SH-SY5Y (cell line): ENCODE measurements around the gene RFX6.

Source experiments
- GATA2 ChIP-seq: IDR thresholded peaks from 2 replicates; pipeline ENCODE4 v1.6.1; 2011; ENCODE audit warnings: mild to moderate bottlenecking, low read depth, low read length
- GATA3 ChIP-seq: IDR thresholded peaks from 2 replicates; pipeline ENCODE4 v1.6.1; 2011; ENCODE audit warnings: low read depth, mild to moderate bottlenecking, low read length, moderate library complexity

Gene RFX6

DNA sequence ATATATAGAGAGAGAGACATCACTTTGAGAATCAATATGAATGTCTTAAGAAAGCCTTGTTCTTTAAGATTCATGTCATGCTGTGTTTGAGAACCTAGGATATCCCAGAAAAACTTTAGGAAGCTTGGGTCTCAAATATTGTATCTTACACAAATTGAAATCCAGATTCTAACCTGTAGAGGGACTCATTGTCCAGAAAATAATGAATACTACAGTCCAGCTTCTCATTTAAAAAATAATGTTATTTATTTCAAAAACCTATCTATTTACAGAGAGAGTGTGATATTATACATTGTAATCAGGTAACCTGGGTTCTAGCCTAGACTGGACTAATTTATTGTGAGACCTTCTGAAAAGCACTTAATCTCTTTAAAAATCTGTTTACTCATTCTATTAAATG, 4.2 kb downstream of the RFX6 start:
- TF ChIP-seq GATA2, result no peak

- no peak for TF ChIP-seq GATA3
These were observed 6.0 kb downstream of the RFX6 start for GRCh38 chr6:116883005-116883404.

- no peak for TF ChIP-seq GATA3
- TF ChIP-seq GATA2, result no peak
These were observed 7.5 kb downstream of the RFX6 start for GRCh38 chr6:116884530-116884929.

GRCh38 chr6:116887168-116887567, 10.1 kb downstream of the RFX6 start:
- no peak for TF ChIP-seq GATA2
- TF ChIP-seq GATA3, result no peak

DNA sequence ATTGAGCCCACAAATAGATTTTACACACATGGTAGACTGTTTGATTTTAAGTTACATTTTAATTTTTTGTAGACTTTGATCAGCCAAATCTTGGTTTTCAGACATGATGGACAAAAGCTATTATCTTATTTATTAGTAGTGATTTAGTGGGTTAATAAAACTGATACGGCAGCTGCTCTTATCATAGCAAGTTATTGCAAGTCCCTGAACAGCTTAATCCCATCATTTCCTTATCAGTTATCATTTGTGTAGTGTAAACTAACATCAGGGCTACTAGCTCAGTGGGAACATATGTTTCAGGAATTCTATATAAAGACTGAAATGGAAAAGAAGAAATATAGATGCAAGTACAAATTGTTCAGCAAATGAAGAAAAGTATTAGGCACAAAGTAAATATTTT, 10.9 kb downstream of the RFX6 start:
- TF ChIP-seq GATA3, result no peak
- no peak for TF ChIP-seq GATA2

DNA sequence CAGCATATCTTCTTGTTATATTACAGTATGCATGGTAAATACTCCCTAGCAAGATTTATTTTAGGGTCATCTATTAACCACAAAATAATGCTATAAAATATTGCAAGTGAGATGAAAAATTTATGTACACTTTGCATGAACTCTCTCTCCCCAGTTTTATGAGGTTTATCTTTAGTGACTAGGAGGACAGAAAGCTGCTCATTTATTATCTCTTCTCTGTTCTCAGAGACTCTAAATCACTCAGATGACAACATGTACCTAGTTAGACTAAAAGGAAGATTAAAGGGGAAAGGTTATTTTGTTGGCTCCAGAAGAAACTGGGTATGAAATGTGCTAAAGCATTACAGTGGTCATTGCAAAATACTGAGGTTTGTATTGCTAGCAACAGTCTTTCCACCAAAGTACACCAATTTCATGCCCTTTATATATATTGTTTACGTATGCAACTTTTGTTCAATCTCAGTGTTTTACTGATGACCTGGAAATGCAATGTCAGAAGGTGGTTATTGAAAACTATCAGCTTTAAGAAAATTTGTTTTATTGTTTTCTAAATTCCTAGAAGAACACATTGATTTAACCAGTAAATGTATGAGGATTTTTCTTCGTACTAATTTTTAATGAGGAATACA, 11.8 kb downstream of the RFX6 start:
- no peak for TF ChIP-seq GATA2
- no peak for TF ChIP-seq GATA3

- TF ChIP-seq GATA3 (no peak), GATA2 (no peak)
These were observed 17.6 kb downstream of the RFX6 start for GRCh38 chr6:116894669-116895068.

DNA sequence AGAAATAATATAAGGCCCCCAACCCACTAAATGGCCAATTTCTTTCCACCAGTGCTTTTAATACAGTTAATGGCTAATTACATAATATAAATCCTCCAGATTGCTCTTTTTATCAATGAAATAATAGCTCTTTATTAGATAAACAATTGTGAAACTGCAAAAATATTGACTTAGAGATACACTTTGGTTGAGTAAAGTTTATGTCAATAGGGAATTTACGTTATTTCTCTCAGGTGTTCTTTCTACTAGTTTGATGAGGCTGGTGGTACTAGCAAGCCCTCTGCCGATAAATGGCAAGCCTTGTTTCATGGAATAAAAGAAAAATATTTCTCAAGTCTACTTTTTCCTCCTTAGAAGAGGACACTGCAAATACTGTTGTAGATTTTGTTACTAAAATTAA, 18.9 kb downstream of the RFX6 start:
- TF ChIP-seq GATA3 (no peak), GATA2 (no peak)

DNA sequence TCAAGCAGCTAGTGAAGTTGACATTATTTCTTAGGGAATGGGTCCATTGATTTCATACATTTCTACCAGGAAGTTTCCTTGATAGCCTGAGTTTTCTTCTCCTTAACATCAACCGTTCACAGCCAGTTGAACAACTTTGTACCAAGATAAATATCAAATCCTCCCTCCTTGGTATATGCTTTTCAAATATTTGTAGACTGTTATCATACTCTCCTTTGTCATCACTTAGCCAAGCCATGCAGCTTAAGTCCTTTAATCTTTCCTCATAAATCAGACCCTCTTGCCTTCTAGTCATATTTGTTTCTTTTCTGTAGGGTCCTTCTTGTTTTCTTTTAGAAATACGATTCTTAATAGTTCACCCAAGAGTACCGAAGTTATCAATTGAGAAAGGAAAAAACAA, 25.6 kb downstream of the RFX6 start:
- no peak for TF ChIP-seq GATA3
- no peak for TF ChIP-seq GATA2

DNA sequence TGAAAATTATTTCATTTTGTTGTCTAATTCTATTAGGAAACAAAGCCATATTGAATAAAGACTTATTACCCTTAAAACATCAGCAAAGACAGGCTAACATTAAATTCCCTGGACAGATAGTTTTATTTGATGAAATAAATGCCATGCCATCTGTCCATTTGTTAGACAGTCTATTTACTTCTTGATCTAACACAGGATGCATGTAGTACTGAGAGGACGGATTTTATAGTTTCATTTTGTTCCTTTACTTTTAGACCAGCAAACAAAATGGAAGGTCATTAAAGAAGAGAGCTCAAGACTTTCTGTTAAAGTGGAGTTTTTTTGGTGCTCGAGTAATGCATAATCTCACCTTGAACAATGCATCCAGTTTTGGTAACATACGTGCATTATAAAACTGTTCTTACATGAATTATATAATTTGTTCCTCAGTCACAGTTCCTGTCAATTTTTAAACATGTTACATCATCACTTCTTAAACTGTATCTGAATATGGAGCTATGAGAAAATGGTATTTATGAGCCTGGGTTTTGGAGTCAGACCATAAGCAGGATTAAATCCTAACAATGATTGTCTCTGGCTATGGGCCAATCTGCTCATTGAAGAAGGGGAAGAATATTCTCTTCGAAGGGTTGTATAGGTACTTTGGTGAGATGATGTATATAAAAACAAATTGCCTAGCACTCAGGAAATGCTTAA, 46.0 kb downstream of the RFX6 start:
- TF ChIP-seq GATA2 (no peak), GATA3 (no peak)

- TF ChIP-seq GATA2, result no peak
- no peak for TF ChIP-seq GATA3
These were observed 47.2 kb downstream of the RFX6 start for GRCh38 chr6:116924245-116924644.

DNA sequence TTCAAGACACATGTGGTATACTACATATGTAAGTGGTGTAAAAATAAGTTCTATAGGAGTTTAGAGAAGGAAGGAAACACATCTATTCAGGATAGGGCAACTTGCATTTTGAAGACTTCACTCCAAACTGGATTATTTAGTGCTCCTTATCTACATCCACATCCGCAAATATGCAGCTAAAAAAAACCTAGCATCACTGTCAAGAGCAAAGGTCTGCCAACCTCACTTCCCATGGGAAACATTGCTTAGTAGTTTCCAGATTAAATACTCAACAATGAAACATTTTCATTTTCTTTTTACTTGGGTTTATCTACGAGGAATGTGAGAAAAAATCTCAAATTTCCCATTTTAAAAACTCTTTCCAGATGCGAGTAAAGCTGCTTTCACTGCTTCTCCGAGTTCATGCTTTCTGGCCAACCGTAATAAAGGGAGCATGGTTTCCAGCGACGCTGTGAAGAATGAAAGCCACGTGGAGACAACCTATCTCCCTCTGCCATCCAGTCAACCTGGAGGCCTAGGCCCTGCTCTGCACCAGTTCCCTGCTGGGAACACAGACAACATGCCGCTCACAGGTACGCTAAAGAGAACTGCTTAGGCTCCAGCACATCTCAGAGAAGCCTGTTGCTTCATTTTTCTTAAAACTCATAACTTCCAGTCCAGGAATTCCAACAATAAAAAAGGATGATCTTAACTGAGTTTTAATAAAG, 48.2 kb downstream of the RFX6 start:
- TF ChIP-seq GATA2, result no peak
- TF ChIP-seq GATA3, result no peak

DNA sequence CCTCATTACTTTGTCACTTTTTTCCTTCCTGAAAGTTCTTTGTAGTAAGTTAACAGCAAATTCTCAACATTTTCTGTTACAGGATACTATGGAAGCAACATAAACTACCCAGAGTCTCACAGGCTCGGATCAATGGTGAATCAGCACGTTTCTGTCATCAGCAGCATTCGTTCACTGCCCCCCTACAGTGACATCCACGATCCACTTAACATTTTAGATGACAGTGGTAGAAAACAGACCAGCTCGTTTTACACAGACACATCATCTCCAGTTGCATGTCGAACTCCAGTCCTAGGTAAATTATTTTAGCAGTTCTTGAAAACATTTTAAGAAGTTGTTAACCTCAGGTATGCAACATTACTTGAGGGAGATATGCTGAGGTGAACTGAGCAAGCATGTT, 51.6 kb downstream of the RFX6 start:
- TF ChIP-seq GATA2 (no peak), GATA3 (no peak)

DNA sequence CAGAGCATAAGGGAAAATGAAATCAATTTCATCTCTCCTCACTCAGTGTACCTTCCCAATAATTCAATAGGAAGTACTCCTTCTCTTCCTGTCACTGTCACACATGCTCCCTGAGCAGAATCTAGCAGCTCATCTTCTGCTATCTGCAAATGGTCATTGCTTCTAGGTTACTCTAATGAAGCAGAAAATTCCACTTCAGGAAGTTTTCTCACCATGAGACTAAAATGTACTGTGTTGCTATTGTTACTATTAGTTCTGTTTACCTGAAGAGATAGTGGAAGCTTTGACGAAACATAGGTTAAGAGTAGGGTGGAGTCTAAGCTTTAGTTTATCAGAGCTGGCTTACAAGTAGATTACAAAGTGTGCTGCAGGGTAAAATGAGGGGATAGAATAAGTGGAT, 52.8 kb downstream of the RFX6 start:
- TF ChIP-seq GATA2 (no peak), GATA3 (no peak)

GRCh38 chr6:116931456-116931855, 54.4 kb downstream of the RFX6 start:
- TF ChIP-seq GATA2 (no peak), GATA3 (no peak)
